Omental fat pad (tissue), 4 donors: ENCODE measurements around the gene NAPA. TPM values are rescaled to one million over a fixed set of nuclear protein-coding genes. Genes with fewer than 3 reads are reported as not detected.
"Not testable (repeated sequence)": the region's sequence is repeated elsewhere in the genome, so short reads cannot be mapped to it uniquely, and the experiment has no call there.

Experiments
- ATAC-seq: fragments of 150-250 bp; one replicate; pipeline ENCODE4 v1.9.1; 2016; ENCODE audit warnings: mild to moderate bottlenecking, moderate library complexity; ENCODE audit not compliant: low FRiP score
- DNase-seq: peaks from one replicate; pipeline ENCODE4 v3.0.0-alpha.2; 2019; ENCODE audit warnings: low spot score
- total RNA-seq, 4 donors: library from RNA; depleted of rRNA; stranded (reverse); fragments of >200 nt; gene quantifications; one replicate each; pipeline ENCODE4 v1.1.0, GENCODE V29; 2016
- TF ChIP-seq, protein P1 (sequence below), 3 donors: fragments of 450-650 bp; IDR thresholded peaks; one replicate each; pipeline ENCODE4 v1.5.1; 2016 to 2017; ENCODE audit warnings: antibody characterized with exemption in 3 of 3, mild to moderate bottlenecking in 3 of 3, moderate library complexity in 2 of 3

The NAPA gene
- total RNA-seq, 4 donors from 2014 or later: 77.5 to 83.6 (median 81.0) TPM

DNA sequence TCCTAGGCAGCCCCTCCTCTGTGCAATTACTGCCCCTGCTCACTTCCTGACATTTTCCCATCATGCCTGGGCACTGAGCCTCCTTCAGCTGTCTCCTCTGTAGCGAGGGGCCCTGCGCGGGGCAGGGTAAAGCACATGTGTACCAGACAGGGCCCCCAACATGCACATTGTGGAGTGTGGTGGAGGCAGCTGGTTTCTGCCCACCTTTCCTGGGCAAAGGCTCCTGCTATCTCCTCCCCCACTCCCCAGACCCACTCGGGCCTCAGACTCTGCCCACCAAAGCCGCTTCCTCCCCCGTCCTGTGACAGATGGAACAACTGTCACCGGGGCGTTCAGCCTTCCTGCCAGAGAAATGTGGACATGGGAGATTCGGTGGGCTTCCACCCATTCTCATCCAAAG lies 28.0 kb downstream of the NAPA start:
- ATAC-seq: no peak
- no peak for DNase-seq
- TF ChIP-seq, protein P1, sequence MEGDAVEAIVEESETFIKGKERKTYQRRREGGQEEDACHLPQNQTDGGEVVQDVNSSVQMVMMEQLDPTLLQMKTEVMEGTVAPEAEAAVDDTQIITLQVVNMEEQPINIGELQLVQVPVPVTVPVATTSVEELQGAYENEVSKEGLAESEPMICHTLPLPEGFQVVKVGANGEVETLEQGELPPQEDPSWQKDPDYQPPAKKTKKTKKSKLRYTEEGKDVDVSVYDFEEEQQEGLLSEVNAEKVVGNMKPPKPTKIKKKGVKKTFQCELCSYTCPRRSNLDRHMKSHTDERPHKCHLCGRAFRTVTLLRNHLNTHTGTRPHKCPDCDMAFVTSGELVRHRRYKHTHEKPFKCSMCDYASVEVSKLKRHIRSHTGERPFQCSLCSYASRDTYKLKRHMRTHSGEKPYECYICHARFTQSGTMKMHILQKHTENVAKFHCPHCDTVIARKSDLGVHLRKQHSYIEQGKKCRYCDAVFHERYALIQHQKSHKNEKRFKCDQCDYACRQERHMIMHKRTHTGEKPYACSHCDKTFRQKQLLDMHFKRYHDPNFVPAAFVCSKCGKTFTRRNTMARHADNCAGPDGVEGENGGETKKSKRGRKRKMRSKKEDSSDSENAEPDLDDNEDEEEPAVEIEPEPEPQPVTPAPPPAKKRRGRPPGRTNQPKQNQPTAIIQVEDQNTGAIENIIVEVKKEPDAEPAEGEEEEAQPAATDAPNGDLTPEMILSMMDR (IDR thresholded peaks at IDR 0.05): no peak

DNA sequence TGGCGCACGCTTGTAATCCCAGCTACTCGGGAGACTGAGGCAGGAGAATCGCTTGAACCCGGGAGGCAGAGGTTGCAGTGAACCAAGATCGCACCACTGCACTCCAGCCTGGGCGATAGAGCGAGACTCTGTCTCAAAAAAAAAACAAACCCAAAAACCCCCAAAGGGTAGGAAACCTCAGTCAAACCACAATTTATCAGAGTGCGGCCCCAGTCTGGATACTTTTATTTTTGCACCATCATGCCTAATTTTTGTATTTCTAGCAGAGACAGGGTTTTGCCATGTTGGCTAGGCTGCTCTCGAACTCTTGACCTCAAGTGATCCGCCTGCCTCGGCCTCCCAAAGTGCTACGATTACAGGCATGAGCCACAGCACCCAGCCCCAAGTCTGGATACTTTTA lies 28.6 kb downstream of the NAPA start:
- ATAC-seq, DNase-seq: not testable (repeated sequence)

DNA sequence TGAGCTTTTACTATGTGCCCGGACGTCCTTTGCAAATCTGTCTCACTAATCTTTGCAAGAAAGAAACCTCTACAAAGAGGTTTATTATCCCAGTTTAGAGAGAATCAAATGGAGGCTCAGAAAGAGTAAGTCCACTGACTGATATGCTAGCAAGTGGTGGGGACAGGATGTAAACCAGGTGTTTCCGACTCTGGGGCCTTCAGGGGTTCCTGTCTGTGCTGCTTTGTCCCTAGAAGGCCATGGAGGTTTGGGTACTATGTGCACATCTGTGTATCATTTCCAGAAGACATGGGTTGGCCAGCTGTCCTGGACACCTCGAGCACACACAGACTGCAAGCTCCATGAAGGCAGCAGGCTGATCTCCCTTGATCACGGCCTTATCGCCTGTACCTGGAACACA lies 29.7 kb downstream of the NAPA start:
- no peak for ATAC-seq
- DNase-seq: no peak
- TF ChIP-seq, protein P1 (IDR thresholded peaks at IDR 0.05): no peak

DNA sequence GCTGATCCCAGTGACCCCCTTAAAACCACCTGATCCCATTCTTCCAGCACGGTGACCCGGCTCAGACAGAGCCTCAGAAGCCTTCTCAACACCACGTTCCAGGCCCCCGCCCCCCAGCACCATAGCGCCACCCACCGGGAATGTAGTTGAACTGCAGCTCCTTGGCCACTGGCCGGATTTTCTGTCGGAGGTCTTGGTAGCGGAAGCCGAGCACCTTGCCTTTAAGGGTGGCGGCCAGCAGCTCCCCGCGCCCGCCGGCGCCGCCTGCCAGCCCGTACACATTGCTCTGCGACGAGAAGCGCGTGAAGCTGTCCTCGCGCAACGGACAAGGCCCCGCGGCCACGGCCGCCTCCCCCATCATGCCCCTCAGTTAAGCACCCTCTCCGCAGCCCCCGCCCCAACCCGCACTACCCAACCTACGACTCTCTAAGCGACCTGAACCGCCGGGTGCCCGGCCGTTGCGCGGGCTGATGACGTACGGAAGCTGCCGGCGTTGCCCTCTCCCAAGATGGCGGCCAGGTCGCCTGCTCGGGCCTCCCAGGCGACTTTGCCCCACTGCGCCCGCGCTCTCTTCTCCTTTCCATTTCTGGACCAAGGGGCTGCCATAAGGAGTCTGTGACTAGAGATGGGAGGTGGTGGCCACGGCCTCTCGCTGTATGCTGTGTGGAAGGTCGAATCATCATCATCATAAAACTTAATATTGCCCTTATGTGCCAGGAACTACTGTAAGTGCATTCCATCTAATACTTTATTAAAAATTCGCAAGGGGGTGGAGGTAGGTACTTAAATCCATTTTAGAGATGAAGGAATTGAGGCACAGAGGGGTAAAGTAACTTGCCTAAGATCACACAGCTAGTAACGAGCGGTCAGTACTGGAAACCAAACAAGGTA lies 30.8 kb downstream of the NAPA start, which contains the start of gene KPTN:
Gene KPTN, minus strand, starts transcription at position 420 of the 891 bp plus-strand sequence. Its CDS starts 59 bp downstream, at position 361.
- TF ChIP-seq, protein P1 (IDR thresholded peaks at IDR 0.05): peak in 1 of 3 donors; percentile 63
- peak; percentile 92 for ATAC-seq
- peak; percentile 55 for DNase-seq

DNA sequence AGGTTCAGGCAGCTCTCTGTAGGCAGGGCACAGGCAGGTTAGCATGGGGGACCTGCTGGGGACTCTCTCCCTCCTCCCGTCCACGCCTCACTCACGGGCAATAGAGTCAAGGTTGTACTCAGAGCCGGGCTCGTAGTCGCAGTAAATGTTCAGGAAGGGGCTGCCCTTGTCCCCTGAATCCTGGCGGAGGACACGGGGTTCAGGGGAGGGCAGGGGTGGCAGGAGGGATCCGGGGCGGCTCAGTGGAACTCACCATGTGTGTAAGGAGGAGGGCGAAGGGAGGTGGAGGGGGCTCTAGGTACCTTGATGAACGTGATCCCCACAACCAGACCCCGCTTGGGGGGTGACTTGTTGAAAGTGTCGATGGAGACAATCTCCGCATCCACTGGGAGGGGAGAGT lies 31.7 kb downstream of the NAPA start:
- TF ChIP-seq, protein P1 (IDR thresholded peaks at IDR 0.05): no peak
- DNase-seq: no peak
- ATAC-seq: no peak

DNA sequence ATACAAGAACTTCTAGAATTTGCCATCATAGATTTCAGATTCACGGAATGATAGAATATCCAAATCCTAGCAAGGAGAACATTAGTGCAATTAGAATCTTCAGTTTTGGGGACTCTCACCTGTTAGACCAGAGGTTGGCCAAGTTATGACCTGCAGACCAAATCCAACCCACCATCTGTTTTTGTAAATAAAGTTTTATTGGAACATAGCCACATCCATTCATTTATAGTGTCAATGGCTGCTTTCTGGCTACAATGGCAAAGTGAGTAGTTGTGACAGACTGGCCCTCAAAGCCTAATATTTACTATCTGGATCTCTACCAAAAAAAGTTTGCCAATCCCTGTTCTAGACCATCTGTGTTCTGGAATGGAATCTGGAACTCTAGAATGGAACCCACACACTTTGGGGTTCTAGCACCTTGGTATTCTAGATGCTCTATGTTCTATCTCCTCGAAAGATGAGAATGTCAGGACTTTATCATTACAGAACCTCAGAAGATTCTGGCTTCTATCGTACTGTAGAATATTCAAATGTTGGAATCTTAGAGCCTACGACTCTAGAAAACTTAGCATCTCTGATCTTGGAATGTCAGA lies 33.3 kb downstream of the NAPA start:
- DNase-seq (no peak), ATAC-seq (no peak)
- TF ChIP-seq, protein P1 (IDR thresholded peaks at IDR 0.05): no peak

DNA sequence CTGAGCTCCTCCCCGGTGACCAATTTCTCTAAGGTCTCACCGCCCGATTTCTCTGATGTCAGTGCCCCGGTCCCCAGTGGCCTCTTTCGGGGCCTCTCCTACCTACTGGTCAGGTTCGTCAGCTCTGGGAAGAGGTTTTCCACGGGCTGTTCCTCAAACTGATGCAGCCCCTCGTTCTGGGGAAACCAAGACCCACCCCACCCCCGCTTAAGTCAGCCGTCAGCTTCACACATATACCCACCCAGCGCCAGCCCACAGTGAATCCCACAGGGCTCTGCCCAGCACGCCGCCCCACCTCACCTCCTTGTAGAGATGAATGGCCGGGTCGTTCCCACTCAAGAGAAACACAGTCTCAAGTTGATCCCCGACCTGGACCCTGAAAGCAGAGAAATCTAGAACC lies 34.2 kb downstream of the NAPA start:
- TF ChIP-seq, protein P1 (IDR thresholded peaks at IDR 0.05): no peak
- DNase-seq: no peak
- ATAC-seq: no peak
